NCI-H82 treated with DMSO at 0.1 percent for 48 hours (cell line): ENCODE data around the gene POU6F2.
"Not testable (repeated sequence)": the region's sequence is repeated elsewhere in the genome, so short reads cannot be mapped to it uniquely, and the experiment has no call there.

ENCODE experiments used
- DNase-seq: peaks from one replicate; lab custom pipeline; 2025; ENCODE audit not compliant: unreplicated experiment; lab: John Stamatoyannopoulos, UW

Gene POU6F2

GRCh38 chr7:39295796-39296195, 318.1 kb downstream of the POU6F2 start:
- no peak for DNase-seq

- no peak for DNase-seq
These were observed 322.0 kb downstream of the POU6F2 start for GRCh38 chr7:39299695-39300094.

- DNase-seq = no peak
These were observed 322.6 kb downstream of the POU6F2 start for GRCh38 chr7:39300276-39300675.

DNA sequence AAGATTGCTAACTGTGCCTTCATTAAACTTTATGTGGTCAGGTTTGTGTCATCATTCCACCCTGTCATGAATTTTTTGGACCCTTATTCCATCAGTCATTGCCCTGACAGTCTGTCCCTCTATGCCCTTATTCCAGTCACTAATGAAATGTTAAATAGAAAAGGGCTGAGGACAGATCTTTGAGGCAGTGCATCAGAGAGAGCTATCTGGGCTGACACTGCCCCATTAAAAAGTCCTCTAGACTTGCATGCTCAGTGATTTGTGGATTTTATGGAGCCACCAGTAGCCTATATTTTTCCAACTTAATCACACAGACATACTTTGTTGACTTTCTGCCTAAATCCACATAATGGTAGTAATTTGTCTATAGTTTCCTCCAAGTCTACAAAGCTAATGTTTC, 323.8 kb downstream of the POU6F2 start:
- no peak for DNase-seq

- no peak for DNase-seq
These were observed 326.5 kb downstream of the POU6F2 start for GRCh38 chr7:39304178-39304577.

DNA sequence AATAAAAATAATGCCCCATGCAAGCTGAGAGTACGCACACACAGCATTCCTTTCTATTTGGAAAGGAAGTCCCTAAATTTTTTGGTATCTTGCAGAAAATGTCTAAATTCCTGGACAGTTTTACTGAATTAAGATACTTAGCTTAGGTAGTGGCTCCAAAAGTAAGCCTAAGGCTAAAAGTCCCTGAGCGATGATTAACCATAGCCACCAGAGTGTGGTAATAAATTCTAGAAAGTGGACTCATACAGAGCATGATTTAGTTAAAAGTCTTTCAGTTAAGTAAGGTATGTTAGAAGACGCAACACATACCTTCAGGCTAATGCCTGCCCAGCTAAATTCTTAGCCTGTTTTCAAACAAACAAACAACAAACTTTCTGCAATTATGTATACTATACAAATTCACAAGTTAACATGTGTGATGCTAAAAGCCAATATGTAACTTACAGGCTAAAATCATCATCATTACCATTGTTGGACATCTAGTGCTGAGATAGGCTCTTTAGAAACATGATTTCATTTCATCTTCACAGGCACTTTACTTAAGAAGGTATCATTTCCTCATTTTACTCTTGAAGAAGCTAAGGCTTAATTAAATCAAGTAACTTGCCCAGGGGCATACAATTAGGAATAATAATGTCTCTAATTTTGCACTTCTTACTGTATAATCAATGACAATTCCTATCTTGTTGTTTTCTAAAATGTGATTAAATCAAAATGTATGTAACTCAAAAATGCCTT, 327.1 kb downstream of the POU6F2 start:
- no peak for DNase-seq

DNA sequence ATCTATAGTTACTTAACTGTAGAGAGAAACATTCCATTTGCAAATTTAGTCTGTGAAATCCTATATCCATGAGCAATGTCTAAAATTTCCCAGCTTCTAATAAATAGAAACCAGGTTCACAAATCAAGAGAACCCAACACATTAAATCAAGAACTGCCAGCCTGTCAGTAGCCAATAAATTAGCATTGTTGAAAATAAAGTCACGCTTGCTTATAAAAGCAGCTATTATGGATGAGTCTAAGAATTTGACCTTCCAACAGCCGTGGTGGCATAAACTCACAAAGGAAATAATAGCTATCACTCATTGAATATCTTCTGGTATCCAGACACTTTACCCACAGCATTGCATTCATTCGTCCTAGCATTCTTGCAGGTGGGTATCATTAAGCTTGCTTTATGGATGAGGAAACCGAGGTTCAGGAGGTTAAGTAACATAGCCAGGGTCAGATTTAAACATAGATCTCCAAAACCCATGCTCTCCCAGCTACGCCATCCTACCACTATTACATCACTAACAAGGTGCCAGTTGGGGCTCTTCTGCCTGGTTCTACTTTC, 328.4 kb downstream of the POU6F2 start:
- no peak for DNase-seq

- no peak for DNase-seq
These were observed 333.0 kb downstream of the POU6F2 start for GRCh38 chr7:39310699-39311098.

DNA sequence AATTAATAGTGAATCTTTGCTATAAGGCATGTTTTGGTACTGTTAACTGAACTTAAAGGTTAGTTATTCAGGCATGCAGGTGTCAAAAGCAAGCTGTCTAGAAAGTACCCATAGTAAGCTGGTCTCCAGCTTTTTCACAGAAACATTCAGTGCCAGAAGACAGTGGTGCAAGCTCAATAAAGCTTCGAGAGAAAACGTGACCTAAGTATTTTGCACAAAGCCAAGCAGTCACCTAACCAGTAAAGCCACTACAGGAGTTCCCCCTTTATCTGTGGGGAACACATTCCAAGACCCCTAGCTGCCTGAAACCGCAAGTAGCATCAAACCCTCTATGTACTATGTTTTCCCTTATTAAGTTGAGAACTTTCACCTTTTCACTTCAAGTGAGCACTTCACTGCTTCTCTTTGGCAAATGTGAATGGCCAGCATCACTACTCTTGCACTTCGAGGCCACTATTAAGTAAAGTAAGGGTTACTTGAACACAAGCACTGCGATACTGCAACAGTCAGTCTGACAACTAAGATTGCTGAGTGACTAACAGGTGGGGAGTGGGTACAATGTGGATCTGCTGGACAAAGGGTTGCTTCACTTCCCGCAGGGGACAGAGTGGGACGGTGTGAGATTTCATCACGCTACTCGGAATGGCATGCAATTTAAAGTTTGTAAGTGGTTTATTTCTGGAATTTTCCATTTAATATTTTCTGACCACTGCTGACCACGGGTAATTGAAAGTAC, 334.7 kb downstream of the POU6F2 start:
- DNase-seq = no peak

GRCh38 chr7:39313376-39313775, 335.7 kb downstream of the POU6F2 start:
- DNase-seq = no peak

- DNase-seq = no peak
These were observed 336.3 kb downstream of the POU6F2 start for GRCh38 chr7:39313974-39314373.

DNA sequence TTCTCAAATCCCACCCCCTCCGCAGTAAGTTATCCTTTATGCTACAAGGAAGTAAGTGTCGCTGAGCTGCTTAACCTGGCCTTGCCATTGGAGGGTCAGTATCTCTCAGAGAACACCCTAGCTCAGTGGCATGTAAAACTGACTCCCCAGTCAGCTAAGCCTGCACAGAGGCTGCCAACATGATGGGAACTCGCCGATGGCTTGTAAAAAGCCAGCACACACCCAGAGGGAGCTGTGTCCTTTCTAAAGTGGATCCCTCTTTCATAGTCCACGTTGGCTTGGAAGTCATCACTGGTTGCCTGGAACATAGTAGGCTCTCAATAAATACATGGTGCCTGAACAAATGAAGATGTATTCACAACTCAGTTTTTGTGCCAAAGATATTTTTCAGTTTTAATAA, 339.4 kb downstream of the POU6F2 start:
- no peak for DNase-seq

GRCh38 chr7:39317896-39318295, 340.2 kb downstream of the POU6F2 start:
- DNase-seq = no peak

- no peak for DNase-seq
These were observed 343.5 kb downstream of the POU6F2 start for GRCh38 chr7:39321245-39321644.

DNA sequence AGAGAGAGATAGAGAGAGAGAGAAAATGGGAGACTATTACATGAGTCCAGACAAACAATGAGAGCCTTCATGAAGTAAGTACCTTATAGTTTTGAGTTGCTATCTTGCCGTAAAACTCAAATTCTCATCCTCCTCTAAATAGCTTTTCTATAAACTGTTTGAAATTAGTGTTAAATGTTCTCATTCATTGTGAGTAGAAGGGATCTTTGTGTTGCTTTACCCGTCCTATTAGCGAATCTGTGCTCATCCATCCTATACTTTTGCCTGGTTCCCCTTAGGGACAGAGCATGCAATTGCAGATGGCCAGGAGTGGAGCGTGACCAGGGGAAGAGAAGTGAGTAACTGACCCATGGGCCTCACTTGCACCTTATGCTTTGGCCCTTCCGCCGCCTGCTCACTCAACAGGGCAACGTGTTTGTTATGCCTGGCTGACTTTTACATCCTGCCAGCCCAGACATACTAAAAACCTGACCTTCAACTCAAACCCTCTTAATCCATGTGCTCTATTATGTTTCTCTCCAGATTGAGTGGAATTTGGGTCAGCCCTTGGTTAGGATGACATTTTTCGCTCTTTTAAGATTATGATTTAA, 344.3 kb downstream of the POU6F2 start:
- DNase-seq = no peak

DNA sequence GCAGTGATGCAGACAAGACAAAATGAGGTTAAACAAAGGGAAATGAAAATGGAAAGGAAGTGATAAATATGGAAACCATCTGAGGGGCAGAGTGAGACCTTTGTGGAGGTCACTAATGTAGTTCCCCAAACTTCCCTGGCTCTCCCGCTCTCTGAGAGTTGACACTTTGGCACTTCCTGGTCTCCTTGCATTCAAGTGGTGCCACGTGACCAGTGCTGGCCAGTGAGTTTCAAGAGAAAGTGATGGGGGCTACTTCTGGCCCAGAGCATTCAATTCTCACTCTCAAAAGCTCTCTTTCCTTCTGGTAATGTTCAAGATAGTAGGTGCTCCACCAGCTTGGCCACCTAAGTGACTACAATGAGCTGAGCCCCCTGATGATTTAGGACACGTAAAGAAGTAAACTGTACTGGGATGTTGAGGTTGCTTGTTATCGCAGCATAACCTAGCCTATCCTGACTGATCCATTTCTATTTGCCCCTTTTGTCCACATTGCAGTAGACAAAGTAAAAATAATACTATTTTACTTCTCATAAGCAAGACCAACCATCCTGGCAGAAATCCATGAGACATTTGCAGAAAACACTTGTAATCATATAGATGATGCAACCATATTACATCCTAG, 346.5 kb downstream of the POU6F2 start:
- DNase-seq = no peak

DNA sequence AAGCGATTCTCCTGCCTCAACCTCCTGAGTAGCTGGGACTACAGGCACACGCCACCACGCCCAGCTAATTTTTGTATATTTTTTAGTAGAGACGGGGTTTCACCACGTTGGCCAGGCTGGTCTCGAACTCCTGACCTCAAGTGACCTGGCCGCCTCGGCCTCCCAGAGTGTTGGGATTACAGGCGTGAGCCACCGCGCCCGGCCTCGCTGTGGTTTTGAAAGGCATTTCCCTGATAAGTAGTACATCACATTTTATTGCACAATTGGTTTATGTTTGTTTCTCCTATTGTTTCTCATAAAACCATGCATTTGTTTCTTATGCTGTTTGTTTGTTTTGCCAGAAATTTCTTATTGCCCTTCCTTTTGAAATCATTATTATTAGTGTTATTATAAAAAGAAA, 353.9 kb downstream of the POU6F2 start:
- DNase-seq = not testable (repeated sequence)

DNA sequence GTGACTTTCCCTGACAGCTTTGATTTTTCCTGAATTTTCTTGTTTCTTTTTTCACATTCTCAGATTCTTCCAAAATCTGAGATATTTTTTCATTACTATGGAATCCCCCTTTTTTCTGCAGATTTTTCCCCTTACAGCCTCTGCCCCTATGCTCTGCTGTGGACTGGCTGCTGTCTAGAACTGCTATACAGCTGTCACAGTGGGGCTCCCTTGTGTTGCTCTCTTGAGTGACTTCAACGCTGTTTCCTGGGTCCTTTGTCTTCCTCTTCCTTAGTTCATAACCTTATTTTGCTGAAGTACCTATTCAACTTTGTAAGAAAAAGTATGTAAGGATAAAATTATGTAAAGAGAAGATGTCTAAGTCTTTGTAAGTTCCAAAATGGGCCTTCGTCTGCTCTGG, 354.4 kb downstream of the POU6F2 start:
- no peak for DNase-seq

GRCh38 chr7:39333701-39334100, 356.0 kb downstream of the POU6F2 start:
- DNase-seq = no peak

DNA sequence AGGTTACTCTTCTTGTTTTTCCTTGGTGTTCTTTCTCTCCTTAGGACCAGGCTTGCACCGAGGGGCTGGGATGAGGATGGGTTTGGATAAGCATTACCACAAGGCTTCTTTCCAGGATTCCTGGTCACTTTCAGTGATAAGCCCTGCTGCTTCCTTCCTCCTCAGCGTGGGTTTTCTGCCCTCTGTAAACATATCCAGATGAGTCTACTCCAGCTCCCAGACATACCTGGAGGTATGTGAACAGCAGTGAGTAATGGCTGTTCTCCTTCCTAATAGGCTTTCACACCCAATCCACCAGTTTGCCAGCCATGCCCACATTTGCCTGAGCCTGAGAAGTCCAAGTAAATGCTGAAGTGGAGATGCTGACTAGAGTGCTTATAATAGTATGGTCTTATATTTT, 358.7 kb downstream of the POU6F2 start:
- DNase-seq = no peak

- no peak for DNase-seq
These were observed 361.0 kb downstream of the POU6F2 start for GRCh38 chr7:39338716-39339115.

- no peak for DNase-seq
These were observed 361.9 kb downstream of the POU6F2 start for GRCh38 chr7:39339591-39339990.
